Measurements from ENCODE around the gene OR2B2.
"Not testable (repeated sequence)": the region's sequence is repeated elsewhere in the genome, so short reads cannot be mapped to it uniquely, and the experiment has no call there.

The OR2B2 gene

GRCh38 chr6:27911956-27912446 is at the start of gene OR2B2:
TSS of gene OR2B2 (minus strand) at chr6:27912396. CDS start at chr6:27912319, 77 bp downstream.
- DNase-seq, result no peak

- no peak for DNase-seq
Measured at GRCh38 chr6:27957516-27957915, 45.3 kb upstream of the OR2B2 start.

- DNase-seq, result no peak
Measured at GRCh38 chr6:27956941-27957340, 44.7 kb upstream of the OR2B2 start, which contains the start of gene OR2B6. TSS of gene OR2B6 (plus strand) at chr6:27957241. CDS start at chr6:27957241, 0 bp downstream.

GRCh38 chr6:27951040-27951439 is 38.8 kb upstream of the OR2B2 start:
- DNase-seq, result no peak

GRCh38 chr6:27948237-27948636 is 36.0 kb upstream of the OR2B2 start:
- no peak for DNase-seq

- DNase-seq, result not testable (repeated sequence)
Measured at GRCh38 chr6:27943072-27943471, 30.9 kb upstream of the OR2B2 start.

- no peak for DNase-seq
Measured at GRCh38 chr6:27940766-27941165, 28.6 kb upstream of the OR2B2 start.

GRCh38 chr6:27931209-27931608 is 19.0 kb upstream of the OR2B2 start:
- no peak for DNase-seq

- DNase-seq, result not testable (repeated sequence)
Measured at GRCh38 chr6:27929930-27930329, 17.7 kb upstream of the OR2B2 start.

GRCh38 chr6:27928041-27928440 is 15.8 kb upstream of the OR2B2 start:
- DNase-seq, result not testable (repeated sequence)

- no peak for DNase-seq
Measured at GRCh38 chr6:27924179-27924578, 12.0 kb upstream of the OR2B2 start.

GRCh38 chr6:27922949-27923348 is 10.8 kb upstream of the OR2B2 start:
- DNase-seq, result no peak

GRCh38 chr6:27908017-27908416 is 4.2 kb downstream of the OR2B2 start:
- DNase-seq, result no peak

- peak; percentile 70 for DNase-seq
Measured at GRCh38 chr6:27902335-27903314, 9.6 kb downstream of the OR2B2 start.

GRCh38 chr6:27901801-27902200 is 10.4 kb downstream of the OR2B2 start:
- no peak for DNase-seq

- not testable (repeated sequence) for DNase-seq
Measured at GRCh38 chr6:27900197-27900596, 12.0 kb downstream of the OR2B2 start.

- no peak for DNase-seq
Measured at GRCh38 chr6:27899543-27899942, 12.7 kb downstream of the OR2B2 start.

- no peak for DNase-seq
Measured at GRCh38 chr6:27897580-27898206, 14.5 kb downstream of the OR2B2 start.

GRCh38 chr6:27896398-27896796 is 15.8 kb downstream of the OR2B2 start:
- DNase-seq, result no peak

GRCh38 chr6:27894839-27895762 is 17.1 kb downstream of the OR2B2 start:
- DNase-seq, result peak; percentile 73

- peak; percentile 83 for DNase-seq
Measured at GRCh38 chr6:27893836-27894807, 18.1 kb downstream of the OR2B2 start.
